CD4-positive, alpha-beta T cell treated with Interleukin-12 subunit alpha and Interleukin-12 subunit beta, for 1 hour (primary cell): Measurements from ENCODE around the gene CBFB.
"Not testable (repeated sequence)": the region's sequence is repeated elsewhere in the genome, so short reads cannot be mapped to it uniquely, and the experiment has no call there.

Experiments
- DNase-seq: peaks from one replicate; pipeline ENCODE4 v3.0.0-alpha.2; 2020

CBFB gene

DNA sequence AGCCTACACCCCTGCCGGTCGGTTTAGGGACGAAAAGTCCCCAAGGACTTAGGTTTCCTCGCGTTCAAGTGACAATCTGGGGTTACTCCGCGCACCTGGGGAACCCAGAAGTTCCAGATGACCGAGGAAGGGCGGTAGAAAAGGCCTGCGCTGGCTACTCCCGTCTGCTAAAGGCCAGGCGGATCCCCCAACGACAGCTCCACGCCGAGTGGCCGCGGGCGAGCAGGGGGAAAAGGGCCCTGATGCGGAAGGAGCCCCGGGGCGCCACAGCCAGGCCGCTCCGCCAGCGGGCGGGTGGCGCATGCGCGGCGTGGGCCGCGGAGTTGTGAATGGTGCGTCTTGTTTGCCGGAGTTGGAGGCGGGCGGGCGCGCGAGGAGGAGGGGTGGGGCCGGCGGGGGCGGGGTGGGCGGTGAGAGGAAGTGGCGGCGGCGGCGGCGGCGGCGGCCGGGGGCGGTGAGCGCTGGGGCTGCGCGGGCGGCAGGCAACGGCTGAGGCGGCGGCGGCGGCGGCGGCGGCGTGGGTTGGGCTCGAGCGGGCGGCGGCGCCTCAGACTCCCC is at the start of gene CBFB:
Gene CBFB (plus strand): TSS at position 454 of the 558 bp plus-strand sequence. CDS start 259 bp downstream, outside the sequence.
- DNase-seq, result peak; percentile 95

DNA sequence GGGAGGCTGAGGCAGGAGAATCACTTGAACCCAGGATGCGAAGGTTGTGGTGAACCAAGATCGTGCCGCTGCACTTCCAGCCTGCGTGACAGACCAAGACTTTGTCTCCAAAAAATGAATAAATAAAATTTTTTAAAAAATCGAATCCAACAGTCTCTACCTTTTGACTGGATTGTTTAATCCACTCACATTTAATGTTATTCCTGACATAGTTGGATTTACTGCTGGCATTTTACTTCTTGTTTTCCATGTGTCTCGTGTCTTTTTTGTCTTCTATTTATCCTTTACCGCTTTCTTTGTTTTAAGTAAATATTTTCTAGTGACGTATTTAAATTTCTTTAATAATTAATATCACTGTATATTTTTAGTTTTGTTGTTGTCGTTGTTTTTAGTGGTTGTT is 45.9 kb upstream of the CBFB start:
- no peak for DNase-seq

DNA sequence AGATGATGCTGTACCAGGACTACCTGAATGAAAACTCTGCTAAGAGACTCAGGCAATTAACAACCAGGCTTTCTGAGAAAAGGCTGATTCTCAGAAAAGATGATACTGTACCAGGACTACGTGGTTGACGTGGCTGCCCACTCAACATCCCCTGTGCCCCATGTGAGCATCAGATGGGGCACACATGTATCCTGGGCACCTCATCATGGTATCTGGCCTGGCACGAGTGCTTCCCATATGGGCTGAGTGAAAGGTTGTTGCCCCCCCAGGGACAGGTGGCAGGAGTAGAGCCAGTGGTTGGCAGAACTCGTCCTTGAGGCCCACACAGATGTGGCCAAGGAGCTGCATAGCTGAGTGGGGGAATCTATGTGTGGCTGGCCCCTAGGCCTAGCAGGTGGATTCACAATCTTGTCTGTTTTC is 44.0 kb upstream of the CBFB start:
- peak; percentile 13 for DNase-seq

DNA sequence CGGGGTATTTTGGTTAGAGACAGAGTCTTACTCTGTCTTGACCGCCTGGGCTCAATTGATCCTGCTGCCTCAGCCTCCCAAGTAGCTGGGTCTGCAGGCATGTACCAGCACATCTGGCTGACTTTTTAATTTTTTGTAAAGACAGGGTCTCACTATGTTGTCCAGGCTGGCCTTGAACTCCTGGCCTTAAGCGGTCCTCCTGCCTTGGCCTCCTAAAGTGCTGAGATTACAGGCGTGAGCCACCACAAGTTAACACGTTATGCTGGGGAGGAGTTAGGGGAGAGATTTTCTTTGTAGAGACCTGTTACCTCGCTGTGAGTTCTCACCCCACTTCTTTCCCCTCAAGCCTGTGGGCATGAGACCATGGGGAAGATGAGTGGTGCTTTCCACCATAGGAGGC is 42.4 kb upstream of the CBFB start:
- DNase-seq, result no peak

DNA sequence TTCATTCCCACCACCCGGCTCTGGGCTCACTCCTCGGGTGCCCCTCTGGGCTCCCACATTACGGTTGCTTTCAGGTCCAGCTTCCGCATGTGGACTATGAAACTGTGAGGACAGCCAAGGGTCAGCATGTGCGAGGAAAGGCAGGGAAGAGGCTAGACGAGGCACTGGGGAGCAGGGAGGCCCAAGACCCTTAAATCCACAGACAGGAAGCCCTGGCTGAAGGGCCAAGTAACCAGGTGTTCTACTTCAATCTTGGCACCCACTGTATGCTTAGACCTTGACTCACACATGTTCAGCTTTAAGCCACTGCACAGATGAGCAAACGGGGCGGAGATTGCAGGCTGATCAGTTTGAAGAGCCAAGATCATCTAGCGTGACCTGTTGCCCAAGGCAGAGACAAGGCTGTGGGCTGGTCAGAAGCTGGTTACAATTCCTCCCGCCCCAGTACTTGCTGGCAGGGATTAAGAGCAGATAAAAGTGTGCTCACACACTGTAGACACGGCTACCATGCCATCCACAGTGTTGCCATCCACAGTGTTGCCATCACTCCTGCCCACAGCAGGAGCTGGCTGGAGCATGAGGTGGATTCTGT is 40.7 kb upstream of the CBFB start, which contains the start of gene CES4A:
Gene CES4A (plus strand): TSS at position 393 of the 592 bp plus-strand sequence. CDS start 184 bp downstream, at position 577.
- no peak for DNase-seq

DNA sequence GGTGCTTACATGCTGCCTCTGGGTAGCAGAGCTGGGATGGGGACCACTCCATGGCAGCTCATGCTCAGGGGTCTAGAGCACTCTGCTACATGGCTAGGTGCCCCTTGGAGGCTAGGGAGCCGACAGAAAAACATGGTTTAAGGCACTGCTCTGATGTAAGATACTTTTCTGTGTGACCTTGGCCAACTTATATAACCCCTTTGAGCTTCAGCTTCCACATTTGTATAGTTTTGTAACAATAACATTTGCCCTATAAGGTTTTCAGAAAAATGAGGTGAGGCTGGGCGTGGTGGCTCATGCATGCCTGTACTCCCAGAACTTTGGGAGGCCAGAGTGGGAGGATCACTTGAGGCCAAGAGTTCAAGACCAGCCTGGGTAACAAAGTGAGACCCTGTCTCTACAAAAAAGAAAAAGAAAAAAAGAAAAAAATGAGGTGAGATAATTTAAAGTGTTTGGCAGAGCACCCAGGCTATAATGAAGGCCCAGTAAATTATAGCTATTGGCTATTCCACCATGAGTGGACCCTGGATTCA is 37.3 kb upstream of the CBFB start:
- DNase-seq, result no peak

DNA sequence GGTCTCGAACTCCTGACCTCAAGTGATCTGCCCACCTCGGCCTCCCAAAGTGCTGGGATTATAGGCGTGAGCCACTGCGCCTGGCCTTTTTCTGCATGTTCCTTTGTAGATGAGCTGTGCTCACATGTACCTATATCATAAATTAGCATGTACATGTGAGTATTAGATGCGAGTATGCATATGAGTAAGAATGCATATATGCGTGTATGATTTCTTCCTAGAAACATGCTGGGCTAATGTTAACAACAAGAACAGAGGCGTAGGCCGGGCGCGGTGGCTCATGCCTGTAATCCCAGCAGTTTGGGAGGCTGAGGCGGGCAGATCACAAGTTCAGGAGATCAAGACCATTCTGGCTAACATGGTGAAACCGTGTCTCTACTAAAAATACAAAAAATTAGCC is 35.4 kb upstream of the CBFB start:
- not testable (repeated sequence) for DNase-seq

DNA sequence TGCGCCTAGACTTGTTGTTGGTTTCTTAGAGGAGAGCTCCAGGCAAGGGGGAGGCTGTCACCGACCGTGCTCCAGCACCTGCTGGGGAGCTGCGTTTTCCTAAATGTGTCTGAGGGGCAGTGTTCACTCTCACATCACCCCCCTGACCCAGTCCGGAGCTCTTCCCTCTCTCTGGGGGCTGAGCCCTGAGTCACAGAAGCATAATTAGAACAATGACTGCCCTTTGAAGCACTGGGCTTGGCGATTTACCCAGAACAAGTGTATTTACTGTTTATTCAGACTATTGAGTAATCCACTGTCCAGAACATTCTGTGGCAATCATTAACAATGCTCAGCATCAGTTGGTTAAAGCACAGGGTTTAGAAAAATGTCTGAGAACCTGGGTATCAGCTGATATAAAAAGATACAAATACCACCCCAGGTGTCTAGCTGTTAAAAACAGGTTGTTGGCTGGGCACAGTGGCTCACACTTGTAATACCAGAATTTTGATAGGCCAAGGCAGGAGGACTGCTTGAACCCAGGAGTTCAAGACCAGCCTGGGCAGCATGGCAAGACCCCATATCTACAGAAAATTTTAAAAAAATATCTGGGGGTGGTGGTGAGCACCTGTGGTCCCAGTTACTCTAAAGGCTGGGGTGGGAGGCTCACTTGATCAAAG is 32.5 kb upstream of the CBFB start:
- no peak for DNase-seq

DNA sequence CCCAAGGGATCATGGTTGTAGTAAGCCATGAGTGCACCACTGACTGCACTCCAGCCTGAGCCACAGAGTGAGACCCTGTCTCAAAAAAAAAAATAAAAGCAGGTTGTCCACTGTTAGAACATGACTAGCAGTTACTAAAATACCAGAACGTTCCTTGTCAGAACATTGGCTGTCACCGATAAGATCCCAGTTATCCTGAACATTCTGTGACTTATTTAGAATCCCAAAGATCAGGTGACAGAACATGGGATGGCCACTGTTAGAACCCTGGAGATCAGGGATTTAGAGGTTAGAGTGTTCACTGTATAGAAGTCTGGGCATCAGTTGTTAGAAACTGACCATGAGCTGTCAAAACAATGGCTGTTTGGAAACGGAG is 32.0 kb upstream of the CBFB start:
- no peak for DNase-seq

DNA sequence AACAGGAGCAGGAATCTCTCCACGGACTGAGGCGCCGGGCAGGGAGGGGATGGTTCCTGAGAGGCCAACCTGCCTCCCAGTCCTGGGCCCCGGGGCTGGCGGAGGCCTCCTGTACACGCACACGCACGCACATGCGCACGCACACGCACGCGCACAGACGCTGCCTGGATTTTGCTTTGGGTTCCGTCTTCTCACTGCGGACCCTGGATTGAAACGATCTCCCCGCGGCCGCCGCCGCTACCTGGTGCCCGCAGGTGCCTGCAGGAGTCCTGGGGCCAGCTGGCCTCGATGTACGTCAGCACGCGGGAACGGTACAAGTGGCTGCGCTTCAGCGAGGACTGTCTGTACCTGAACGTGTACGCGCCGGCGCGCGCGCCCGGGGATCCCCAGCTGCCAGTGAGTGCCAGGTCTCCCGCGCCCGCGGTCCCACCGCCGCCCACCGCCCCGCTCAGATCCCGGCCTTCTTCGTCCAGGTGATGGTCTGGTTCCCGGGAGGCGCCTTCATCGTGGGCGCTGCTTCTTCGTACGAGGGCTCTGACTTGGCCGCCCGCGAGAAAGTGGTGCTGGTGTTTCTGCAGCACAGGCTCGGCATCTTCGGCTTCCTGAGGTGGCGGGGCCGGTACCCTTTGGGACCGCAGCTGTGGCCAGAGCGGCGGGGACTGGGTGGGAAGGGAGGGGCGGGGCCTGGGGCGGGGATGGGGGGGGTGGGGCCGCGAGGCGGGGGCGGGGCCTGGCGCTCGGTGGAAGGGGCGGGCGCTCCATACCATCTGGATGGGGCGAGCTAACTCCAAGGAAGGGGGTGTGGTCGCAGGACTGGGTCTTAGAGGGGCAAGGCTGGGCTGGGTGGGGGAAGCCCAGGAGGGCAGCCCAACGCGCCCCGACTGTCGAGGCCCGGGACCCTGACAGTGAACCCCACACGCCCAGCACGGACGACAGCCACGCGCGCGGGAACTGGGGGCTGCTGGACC is 28.3 kb upstream of the CBFB start:
- DNase-seq, result peak; percentile 66

DNA sequence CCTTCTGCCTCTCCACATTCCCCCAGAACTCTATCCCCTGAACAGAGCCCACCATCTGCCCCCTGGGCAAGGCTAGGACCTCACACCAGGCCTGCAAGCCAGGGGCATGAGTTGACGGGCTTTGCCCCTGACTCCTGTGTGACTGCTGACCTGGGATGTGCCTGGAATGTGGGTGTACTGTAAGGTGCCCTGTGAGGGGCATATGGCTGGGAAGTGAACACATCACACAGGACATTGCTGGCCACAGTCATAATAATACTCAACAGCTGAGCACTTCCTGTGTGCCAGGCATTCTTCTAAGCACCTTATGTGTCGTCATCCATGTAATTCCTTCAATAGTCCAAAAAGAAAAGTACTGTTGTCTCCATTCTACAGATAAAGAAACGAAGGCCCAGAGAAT is 27.2 kb upstream of the CBFB start:
- no peak for DNase-seq

DNA sequence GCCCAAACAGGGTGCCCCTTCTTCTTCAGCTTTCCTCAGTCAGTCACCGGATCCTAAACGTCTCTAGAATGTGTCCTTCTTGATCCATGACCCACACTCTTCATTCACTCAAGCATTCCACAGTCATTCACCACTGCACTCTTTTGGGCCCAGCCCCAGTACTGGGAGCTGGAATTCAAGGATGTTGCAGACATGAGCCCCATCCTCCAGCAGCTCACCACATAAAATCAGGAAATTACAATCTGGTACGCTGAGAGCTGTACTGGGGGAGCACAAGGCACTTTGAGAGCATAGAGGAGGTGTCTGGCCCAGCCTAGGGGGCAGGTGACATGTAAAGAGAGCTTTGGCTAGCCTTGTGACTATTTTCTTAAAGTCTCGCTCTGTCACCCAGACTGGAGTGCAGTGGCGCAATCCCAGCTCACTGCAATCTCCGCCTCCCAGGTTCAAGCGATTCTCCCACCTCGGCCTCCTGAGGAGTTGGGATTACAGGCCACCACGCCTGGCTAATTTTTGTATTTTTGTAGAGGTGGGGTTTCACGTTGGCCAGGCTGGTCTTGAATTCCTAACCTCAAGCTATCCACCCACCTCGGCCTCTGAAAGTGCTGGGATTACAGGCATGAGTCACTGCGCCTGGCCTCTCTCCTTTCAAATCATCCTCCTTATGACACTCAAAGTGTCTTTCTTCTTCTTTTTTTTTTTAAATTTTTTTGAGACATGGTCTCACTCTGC is 21.9 kb upstream of the CBFB start:
- DNase-seq, result no peak

DNA sequence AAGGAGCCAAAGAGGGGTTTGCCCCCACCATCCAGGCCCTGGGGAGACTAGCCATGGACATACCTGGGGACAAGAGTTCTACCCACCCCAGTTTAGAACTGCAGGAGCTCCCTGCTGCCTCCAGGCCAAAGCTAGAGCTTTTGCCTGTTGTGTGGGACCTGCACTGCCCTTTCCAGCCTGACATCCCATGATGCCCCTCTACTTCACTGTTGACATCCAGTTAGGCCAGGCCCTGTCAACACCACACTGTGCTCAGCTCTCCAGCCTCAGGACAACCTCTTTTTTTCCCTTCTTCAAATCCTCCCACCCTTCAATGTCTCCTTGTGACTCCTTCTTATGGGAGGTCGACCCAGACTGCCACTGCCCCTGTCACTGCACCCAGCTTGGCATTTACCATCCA is 19.8 kb upstream of the CBFB start:
- DNase-seq, result no peak

DNA sequence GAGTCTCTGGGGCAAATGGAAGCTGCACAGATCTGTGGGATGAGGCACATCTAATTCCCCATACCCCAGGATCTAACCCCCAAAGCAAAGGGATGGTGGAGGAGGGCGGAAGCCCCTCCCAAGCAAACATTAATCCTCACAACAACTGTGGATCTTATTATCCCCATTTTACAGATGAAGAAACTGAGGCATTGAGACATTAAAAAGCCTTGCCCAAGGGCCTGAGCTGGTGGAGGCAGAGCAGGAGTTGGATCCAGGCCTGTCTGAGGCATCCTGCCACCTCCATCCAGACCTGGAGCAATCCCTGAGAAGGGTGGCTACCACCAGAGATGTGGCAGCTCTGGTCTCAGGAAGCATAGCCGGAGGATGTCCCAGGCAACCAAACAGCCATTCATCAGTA is 17.7 kb upstream of the CBFB start:
- no peak for DNase-seq

DNA sequence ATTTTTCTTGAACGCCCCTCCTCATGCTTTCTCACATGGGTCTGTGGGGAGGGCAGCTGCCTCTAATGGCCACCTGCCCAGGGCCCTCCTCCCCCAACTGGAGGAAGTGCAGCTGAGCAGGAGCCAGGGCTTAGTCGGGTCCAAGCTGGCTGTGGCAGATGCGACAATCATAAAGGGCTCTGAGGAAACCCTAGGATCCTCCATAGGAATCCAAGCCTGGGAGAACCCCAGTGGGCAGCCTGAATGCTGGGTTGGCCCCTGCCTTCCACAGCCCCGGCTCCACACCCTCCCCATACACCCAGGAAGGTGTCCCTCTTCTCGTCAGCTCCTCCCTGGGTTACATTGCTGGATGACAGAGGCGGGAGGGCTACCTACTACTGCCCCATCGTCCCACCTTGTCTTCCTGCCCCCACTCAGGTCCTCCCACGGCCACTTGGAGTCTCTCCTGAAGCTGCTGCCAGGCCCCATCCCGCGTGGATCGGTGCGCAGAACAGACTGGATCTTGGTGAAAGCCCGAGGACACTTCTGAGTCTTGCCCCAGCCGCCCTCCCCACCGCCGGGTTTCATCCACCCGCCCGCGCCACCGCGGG is 15.6 kb upstream of the CBFB start:
- no peak for DNase-seq

DNA sequence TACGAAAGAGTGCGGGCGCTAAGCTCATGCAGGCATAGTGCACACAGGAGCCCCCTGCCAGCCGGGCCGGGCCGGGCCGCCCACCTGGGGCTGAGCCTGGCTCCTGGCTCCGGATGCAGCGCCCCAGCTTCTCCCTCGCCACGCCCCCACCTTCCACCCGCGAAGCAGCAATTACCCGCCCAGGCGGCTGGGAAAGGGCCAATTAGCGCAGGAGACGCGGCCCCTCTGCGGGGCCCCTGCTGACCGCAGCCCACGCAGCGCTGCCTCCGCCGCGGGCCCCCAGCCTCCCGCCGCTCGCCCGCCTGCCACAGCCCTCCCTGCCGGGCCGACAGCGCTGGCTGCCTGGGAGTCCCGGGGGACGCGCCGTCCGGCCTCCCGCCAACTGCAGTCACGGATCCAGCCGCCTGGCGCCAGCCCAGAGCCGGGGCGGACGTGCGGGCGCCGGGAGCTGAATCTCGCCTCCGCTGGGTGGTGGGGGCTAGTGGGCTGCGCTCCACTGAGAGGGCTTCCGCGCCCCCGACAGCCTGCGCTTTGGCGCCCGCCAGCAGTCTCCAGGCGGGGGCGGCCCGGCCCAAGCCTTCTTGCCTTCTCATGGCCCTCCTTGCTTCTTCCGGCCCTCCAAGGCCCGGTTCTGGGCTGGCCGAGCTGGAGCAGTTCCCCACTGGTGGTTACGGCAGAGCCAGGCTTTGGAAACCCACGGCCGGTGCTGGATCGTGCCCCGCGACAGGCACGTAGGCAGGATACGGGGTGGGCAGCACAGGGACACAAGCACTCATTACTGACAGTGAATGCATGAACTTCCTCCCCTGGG is 14.9 kb upstream of the CBFB start:
- peak; percentile 72 for DNase-seq

DNA sequence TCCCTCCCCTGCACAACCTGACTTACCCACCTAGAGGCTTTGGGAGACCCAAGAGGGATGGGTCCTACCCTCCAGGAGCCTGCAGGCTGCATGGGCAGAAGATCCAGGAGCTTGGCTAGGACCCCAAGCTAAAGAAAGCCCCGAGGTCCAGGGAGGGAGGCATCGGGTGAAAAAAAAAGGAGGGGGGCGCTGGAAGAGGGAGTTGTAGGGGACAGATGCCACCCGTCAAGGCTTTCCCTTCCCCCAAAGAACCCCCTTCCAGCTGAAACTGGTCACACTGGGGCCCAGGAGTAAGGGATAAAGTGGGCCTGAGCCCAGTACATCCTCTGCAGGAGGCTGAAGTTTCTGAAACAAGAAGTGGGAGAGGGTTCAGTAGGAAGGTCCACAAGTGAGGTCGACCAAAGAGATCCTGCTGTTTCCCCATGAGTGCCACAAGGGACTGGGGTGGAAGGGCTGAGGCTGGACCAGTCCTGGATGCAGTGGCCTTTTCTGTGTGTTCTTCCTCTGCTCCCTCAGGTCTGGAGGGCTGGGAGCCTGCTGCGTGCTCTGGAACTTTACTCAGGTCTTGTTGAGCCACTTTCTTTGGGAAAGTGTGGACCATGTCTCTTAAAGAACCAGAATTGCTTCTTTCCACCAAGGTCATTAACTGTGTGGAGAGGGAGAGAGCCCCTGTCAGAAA is 14.2 kb upstream of the CBFB start:
- no peak for DNase-seq

DNA sequence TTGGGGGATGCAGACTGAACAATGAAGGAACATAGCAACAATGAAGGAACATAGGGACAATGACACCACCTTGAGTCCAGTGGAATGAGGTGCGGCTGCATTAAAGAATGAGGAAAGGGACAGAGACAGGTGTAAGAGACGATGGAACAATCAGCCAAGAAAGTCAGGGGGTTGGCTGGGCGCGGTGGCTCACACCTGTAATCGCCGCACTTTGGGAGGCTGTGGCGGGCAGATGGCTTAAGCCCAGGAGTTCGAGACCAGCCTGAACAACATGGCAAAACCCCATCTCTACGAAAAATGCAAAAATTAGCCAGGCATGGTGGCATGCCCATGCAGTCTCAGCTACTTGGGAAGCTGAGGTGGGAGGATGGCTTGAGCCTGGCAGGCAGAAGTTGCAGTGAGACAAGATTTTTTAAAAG is 13.6 kb upstream of the CBFB start:
- no peak for DNase-seq

DNA sequence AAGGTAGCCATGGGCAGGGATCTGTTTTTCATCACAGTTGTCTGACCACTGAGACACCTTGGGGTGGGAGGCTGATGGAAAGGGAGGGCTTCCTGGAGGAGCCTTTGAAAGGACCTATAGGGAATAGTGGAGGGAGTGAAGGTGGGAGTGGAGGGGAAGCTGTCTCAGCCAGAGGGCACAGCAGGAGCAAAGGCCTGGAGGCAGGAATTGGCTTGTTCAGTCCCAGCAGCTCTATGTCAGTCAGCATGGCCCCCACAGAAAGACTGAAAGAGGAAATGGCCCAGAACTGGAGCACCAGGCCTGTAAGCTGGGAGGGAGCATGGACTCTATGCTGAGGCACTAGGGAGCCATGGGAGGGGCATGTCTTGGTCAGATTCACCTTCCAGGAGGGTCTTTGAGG is 12.8 kb upstream of the CBFB start:
- no peak for DNase-seq

DNA sequence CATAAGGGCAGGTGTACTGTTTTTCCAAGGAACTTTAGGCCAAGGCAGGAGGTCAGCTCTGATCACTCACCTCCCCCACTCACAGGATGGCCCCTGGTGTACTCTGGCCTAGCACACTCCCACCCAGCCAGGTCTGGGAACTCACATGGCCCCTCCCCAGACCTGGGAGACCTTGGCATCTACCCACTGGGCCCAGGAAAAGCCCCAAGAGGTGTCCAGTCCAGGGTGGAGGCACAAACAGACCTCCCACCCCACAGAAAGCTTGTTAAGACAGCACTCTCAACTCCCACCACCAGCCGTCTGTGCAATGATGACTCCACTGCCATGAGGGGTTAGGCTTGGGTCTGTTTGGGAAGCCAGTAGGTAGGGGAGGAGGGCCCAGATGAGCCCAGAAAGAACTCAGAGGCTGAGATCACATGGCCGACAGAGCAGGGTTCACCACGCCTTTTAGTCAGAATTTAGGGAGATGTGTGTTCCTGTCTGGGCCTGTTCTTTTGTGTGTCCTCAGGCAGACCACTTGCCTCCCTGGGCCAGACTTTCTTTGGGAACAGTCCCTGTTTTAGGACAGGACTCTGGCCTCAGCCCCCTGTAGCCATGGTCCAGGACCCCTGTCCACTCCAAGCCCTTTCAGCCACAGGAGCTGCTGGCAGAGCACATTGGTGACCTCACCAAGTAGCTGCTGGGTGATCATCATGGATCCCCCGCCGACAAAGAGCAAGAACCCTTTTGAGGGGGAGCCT is 12.1 kb upstream of the CBFB start:
- DNase-seq, result no peak
